Urothelium cell line (cell line): Measurements from ENCODE around the gene IGF2BP2.
"Not testable (repeated sequence)": the region's sequence is repeated elsewhere in the genome, so short reads cannot be mapped to it uniquely, and the experiment has no call there.

Experiments
- DNase-seq: peaks from one replicate; pipeline ENCODE4 v3.0.0; 2011; ENCODE audit warnings: low spot score, mixed read lengths
- FAIRE-seq: peaks from 2 replicates; lab custom pipeline; 2011; peaks lifted over from hg19 to GRCh38; lab: Jason Lieb, UNC

IGF2BP2 gene

GRCh38 chr3:185685231-185686035 is 139.4 kb downstream of the IGF2BP2 start:
- DNase-seq (no peak), FAIRE-seq (no peak)

GRCh38 chr3:185680231-185680630 is 144.6 kb downstream of the IGF2BP2 start:
- DNase-seq (no peak), FAIRE-seq (no peak)

- no peak for DNase-seq
- FAIRE-seq: no peak
Measured at GRCh38 chr3:185678027-185678426, 146.8 kb downstream of the IGF2BP2 start.

GRCh38 chr3:185677146-185677829 is 147.6 kb downstream of the IGF2BP2 start:
- FAIRE-seq: no peak
- DNase-seq: peak; percentile 74

DNA sequence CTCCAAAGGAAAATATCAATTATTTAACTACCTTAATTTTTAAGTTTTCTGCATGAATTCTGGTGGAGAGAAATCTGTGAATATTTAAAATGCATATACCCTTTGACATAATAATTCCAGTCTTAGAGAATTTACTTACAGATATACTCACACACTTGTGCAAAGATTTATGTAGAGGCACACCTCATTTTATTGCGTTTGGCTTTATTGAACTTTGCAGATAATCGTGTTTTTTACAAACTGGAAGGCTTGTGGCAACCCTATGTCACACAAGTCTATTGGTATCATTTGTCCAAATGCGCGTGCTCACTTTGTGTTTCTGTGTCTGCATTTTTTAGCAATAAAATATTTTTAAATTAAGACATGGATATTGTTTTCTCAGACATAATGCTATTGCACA is 157.3 kb downstream of the IGF2BP2 start:
- no peak for DNase-seq
- FAIRE-seq: no peak

DNA sequence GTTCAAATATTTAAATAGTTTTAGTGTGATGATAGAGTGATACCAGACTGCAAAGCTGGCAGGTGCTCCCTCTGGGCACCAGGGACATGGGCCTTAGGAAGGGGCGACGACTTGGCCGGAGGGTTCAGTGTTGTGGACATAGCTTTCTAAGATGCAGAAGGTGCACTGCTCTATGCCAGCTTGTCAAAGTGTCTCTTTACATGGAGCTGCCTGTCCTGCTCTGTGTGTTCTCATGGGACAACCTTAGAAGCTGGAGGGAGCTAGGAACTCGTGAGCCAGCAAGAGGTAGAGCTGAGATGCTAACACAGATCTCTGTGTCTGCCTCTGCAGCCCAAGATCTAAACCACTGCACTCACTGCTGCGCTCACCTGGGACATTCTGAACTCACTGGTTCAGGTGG is 160.9 kb downstream of the IGF2BP2 start:
- FAIRE-seq (no peak), DNase-seq (no peak)

- no peak for FAIRE-seq
Measured at GRCh38 chr3:185661772-185662171, 163.1 kb downstream of the IGF2BP2 start.

GRCh38 chr3:185661296-185661695 is 163.5 kb downstream of the IGF2BP2 start:
- DNase-seq, FAIRE-seq: not testable (repeated sequence)

More at GRCh38 chr3:185661772-185662171, 163.1 kb downstream of the IGF2BP2 start:
- no peak for DNase-seq

DNA sequence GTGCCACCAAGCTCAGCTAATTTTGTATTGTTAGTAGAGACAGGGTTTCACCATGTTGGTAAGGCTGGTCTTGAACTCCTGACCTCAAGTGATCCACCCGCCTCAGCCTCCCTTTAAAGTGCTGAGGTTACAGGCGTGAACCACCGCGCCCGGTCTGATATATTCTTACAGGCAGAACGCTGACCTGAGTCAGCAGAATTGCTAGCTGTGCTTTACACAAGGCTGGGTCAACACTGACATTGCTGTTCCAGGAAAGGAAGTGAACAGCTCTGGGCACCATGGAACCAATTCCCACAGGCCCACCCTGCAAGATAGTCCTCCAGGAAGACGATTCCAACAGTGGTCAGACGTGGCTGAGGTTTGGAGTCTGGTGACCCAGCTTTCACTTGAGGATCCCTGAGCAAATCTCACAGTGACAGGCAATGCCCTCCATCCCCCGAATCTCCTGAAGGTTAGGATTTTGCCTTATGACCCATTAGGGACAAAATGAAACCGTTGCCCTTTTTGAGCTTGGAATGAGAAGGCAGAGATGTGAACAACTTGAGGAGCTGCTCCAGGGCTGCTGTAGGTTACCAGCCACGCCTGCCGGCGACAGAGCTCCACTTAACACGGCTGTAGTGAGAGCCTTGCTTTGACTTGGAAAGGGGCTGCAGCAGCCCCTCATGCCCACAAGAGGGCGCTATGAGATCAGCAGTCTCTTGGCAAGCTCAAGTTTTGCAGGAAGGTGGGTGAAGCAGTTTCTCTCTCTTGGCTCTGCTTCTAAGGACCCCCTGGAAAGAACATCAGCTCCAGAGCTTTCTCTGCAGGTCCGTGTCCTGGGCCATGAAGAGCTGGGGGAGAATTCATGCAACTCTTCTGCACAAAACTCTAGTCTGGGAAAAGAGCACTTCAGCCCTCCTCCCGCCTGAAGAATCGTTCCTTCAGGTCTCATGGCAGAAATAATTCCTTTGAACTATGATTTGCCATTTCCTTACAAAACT is 164.6 kb downstream of the IGF2BP2 start:
- FAIRE-seq: no peak
- DNase-seq: peak; percentile 84

GRCh38 chr3:185658943-185659342 is 165.9 kb downstream of the IGF2BP2 start:
- FAIRE-seq: no peak
- no peak for DNase-seq

GRCh38 chr3:185658504-185658912 is 166.3 kb downstream of the IGF2BP2 start:
- FAIRE-seq: peak; percentile 56

DNA sequence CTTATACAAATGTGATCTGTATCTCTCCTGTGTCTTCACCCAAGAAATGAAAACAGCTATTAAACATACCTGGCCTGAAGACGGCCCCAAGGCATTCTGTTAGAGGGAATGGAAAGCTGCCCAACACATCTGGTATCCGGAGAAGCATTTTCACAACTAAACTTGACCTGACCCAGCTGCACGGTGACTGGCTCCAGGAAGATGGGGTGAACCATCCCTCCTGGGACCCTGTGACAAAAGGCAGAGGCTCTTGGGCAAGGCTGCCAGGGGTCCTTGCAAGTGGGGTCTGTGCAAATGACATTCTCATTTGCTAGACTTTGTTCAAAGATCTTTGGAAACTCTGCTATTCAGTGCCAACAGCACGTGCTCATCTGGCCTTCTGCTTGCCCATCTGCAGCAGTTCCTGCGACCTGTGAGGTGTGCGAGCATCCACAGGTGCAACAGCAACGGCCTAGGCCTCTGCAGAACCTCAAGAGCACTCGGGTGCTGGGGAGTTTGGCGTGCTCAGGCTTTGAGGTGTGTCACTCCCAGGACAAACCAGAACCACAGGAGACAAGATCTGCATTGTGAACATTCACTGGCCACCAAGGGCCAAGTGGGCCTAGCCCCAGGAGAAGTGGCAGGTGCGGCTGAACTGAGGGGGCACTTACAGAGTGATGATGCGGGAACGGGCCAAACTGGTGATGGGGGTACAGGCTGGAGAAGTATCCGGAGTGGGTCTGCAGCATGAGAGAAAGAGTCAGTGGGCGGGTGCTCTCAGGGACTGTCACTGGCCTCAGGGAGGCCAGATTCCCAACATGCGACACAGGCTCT is 166.9 kb downstream of the IGF2BP2 start:
- FAIRE-seq: no peak

More at GRCh38 chr3:185658504-185658912, 166.3 kb downstream of the IGF2BP2 start:
- DNase-seq: peak; percentile 70

DNA sequence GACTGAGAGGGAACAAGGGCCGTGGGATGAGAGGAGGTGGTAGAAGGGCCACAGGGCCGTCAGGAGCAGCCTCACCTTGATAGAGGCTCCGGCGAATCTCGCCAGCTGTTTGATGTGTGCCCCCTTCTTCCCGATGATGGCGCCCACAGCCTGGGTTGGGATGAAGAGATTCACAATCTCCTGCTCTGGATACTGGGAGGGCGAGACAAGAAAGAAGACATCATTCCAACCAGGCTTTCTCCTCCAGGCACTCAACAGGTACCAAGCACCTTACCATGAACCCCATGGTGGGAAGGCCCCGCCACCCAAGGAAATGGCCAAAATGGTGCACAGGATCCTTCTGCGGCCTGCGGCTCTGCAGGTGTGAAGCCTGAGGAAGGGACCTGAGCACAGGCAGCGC is 167.6 kb downstream of the IGF2BP2 start:
- FAIRE-seq (no peak), DNase-seq (no peak)

More for the DNA sequence above, 166.9 kb downstream of the IGF2BP2 start:
- no peak for DNase-seq

GRCh38 chr3:185656321-185656840 is 168.5 kb downstream of the IGF2BP2 start:
- no peak for FAIRE-seq
- peak; percentile 62 for DNase-seq

GRCh38 chr3:185655426-185656320 is 169.2 kb downstream of the IGF2BP2 start:
- FAIRE-seq (no peak), DNase-seq (no peak)

- DNase-seq (no peak), FAIRE-seq (no peak)
Measured at GRCh38 chr3:185654758-185655145, 170.1 kb downstream of the IGF2BP2 start.

DNA sequence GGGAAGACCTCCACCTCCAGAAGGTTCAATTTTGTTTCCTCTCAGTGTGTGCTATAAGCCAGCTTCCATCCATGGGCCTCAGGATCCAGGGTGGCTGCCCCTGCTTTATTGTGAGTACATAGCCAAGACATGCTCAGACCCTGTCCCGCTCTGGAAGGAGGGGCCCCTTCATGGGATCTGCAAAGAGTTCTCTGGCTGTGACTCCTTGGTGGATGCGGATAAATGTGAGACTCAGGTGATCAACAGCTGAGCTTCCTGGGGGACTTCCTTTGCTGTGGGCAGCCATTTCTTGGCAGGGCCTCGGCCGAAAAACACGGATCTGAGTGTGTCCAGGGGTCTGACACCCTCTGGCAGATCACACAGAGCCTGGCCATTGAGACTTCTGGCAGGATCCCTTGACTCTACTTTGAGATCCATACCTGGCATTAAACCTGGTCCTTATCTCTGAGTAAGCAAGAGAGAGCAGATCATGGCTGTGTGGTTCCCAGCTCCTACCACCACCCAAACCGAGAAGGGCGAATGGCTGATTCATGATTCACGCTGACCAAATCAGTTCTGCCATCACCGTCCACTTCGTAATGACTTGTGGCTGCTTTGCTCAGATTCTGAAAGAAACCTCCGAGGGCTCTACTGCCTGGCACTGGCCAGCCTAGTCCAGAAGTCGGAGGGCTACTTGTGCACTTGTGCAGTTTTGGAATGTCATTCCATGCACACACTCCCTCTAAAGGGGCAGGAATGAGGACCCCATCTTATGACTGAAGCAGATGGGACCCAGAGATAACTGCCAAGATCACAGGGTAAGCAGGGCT is 170.7 kb downstream of the IGF2BP2 start:
- no peak for FAIRE-seq
- no peak for DNase-seq

DNA sequence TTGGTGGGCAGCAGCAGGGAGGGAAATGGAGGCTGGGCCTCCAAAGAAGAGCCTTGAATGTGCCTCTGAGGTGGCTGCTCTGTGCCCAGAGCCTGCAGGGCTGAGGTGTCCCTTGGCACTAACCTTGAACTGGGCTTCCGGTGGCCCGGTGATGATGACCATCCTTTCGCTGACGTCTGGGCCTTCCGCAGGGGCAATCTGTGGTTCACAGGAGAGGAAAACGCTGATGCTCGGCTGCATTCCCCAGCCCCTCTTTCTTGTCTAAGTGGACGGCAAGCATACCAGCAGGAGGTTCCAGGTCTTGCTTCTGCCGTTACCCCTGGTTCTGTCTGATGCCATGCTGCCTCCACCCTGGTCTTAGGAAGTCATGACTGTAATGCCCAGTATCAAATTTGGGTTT is 172.9 kb downstream of the IGF2BP2 start:
- FAIRE-seq: no peak
- no peak for DNase-seq
